ENCODE data around the gene SARDH. TPM values are rescaled to one million over a fixed set of nuclear protein-coding genes. Genes with fewer than 3 reads are reported as not detected.

SARDH gene
- total and polyA plus RNA-seq, 2 of the 13 experiments (the other 11 are each of a cell fraction or from before 2014, with no cell fraction given) = 11.6 to 34.9 TPM

GRCh38 chr9:133703591-133704399 lies 34.4 kb downstream of the SARDH start:
- Histone ChIP-seq H3K79me2 (ENCODE audit: insufficient read depth, low read length) (no peaks in the 10 kb centered on the region), H3K27ac (ENCODE audit: extremely low read length, insufficient read depth, low read length) (no peak overlapping the region), H3K36me3 (replicated peaks in 1 of 2; ENCODE audit: control insufficient read depth in 1 of 2, insufficient read depth in 2 of 2, low read length in 2 of 2) (peaks cover 4 to 9% of the 10 kb centered on the region in 2 experiments; a peak in 2 of 5 replicates), H3K27me3 (ENCODE audit: control insufficient read depth in 1 of 2, insufficient read depth in 2 of 2, low read length in 2 of 2) (no peaks in the 10 kb centered on the region), H3K4me3 (replicated peaks in 1 of 3; ENCODE audit: insufficient read depth in 1 of 3, low read depth in 2 of 3, low read length in 3 of 3) (no peak overlapping the region), H3K4me2 (ENCODE audit: low read depth, low read length) (no peak overlapping the region), H3K9me3 (ENCODE audit: low read length) (no peaks in the 10 kb centered on the region), H4K20me1 (ENCODE audit: insufficient read depth, low read length) (no peaks in the 10 kb centered on the region), H2AFZ (ENCODE audit: low read length) (no peak overlapping the region), H3K9ac (ENCODE audit: insufficient read depth, low read depth, low read length) (no peak overlapping the region), H3K4me1 (ENCODE audit: insufficient read depth, low read length) (no peaks in the 10 kb centered on the region)
- in situ Hi-C loops (cut with HindIII; ENCODE audit: extremely low pct_ligation_motif_present, low pct_unique_long_range_greater_than_20kb) (no loop called here), intact Hi-C loops (cut with micrococcal nuclease; ENCODE audit: unreplicated experiment) (no loop called here)
- BruUV-seq (replicated peaks) = no TSS peak
- WGBS (ENCODE audit: low lambda C conversion rate) = 100% methylated on average over 8 of the region's 21 CpGs
- POLR2A ChIA-PET = no interaction called here
- FAIRE-seq (no peak), DNase-seq (ENCODE audit: low spot score) (no peak), ATAC-seq (no peak)
- CTCF ChIA-PET (ENCODE audit: low intra/inter-chr PET ratio, low total read pairs) = no interaction called here
- TF ChIP-seq ZNF382 (CRISPR knock-in tag; IDR thresholded peaks at IDR 0.05; ENCODE audit: borderline replicate concordance) (no peak), ZGPAT (CRISPR knock-in tag; IDR thresholded peaks at IDR 0.05) (no peak), ZNF687 (CRISPR knock-in tag; IDR thresholded peaks at IDR 0.05) (no peak), ZBED4 (CRISPR knock-in tag; IDR thresholded peaks at IDR 0.05; ENCODE audit: borderline replicate concordance) (no peak)
